Heart right ventricle (tissue), 16 donors: ENCODE measurements around the gene SLC35B2. TPM values are rescaled to one million over a fixed set of nuclear protein-coding genes. Genes with fewer than 3 reads are reported as not detected.

ENCODE experiments used
- ATAC-seq, 8 donors: fragments of 200-7000 bp; cut with Tn5 transposase; one replicate each; pipeline ENCODE4 v1.9.1; 2020; ENCODE audit warnings: mild to moderate bottlenecking in 8 of 8, moderate library complexity in 8 of 8, moderate number of reproducible peaks in 1 of 8
- DNase-seq, 2 donors: peaks; one replicate each; pipeline ENCODE4 v3.0.0-alpha.2; 2020
- H3K27ac ChIP-seq, 10 donors: fragments of 200-600 bp; sonication (generic) in 2 of 10; one replicate each; pipeline versions ENCODE4 v1.5.0 to v1.8.0; 2020 to 2022; ENCODE audit warnings: mild to moderate bottlenecking in 3 of 10
- H3K27me3 ChIP-seq, 7 donors: fragments of 200-600 bp; one replicate each; pipeline ENCODE4 v1.8.0; 2021 to 2022; ENCODE audit warnings: mild to moderate bottlenecking in 2 of 7
- H3K36me3 ChIP-seq, 9 donors: fragments of 200-600 bp; sonication (generic) in 1 of 9; one replicate each; pipeline versions ENCODE4 v1.5.0 to v1.8.0; 2020 to 2022; ENCODE audit warnings: mild to moderate bottlenecking in 2 of 9
- H3K4me1 ChIP-seq, 9 donors: fragments of 200-600 bp; sonication (generic) in 1 of 9; one replicate each; pipeline versions ENCODE4 v1.5.0 to v1.8.0; 2020 to 2022; ENCODE audit warnings: mild to moderate bottlenecking in 4 of 9
- H3K4me3 ChIP-seq, 10 donors: fragments of 200-600 bp; sonication (generic) in 2 of 10; one replicate each; pipeline versions ENCODE4 v1.5.0 to v1.8.0; 2020 to 2022; ENCODE audit warnings: mild to moderate bottlenecking in 7 of 10, moderate library complexity in 2 of 10
- H3K9me3 ChIP-seq, 11 donors: fragments of 200-600 bp in 10 of 11; sonication (generic) in 2 of 11; one replicate each; pipeline versions ENCODE4 v1.5.0 to v1.8.0; 2013 to 2022; ENCODE audit warnings: mild to moderate bottlenecking in 2 of 11, control low read depth in 1 of 11, moderate library complexity in 1 of 11
- WGBS, 2 donors: extraction: QIAGEN DNeasy Blood & Tissue Kit; methylation state at CpG; one replicate each; pipeline ENCODE4 v1.1.7; 2013; ENCODE audit warnings: inconsistent platforms in 1 of 2; 5-methylcytosine and 5-hydroxymethylcytosine counted together
- intact Hi-C, 10 donors: fragments of 100-400 bp; cut with DNase I; formaldehyde crosslinking; loops; one replicate each; pipeline versions ENCODE4 v1.11.1 to v1.14.2; 2022
- polyA plus RNA-seq, 2 donors: library from polyadenylated mRNA; stranded (reverse); fragments of 200-250 nt; gene quantifications; one replicate each; pipeline ENCODE4 v1.2.3, GENCODE V29; 2013
- total RNA-seq, 10 donors: library from RNA; stranded (reverse); fragmentation: NEBNext Ultra II Directional in 3 of 10; extraction: Animal tissue kit (Norgen Biotek cat#: 25700) in 3 of 10; gene quantifications; one replicate each; pipeline versions ENCODE4 v1.2.1 to v1.2.4, GENCODE V29; 2021 to 2023
- TF ChIP-seq, protein P1 (sequence below), 9 donors: fragments of 200-600 bp; sonication (generic) in 2 of 9; IDR thresholded peaks; one replicate each; pipeline versions ENCODE4 v1.5.0 to v1.8.0; 2021 to 2022; ENCODE audit warnings: antibody characterized with exemption in 9 of 9, mild to moderate bottlenecking in 5 of 9, moderate library complexity in 1 of 9
- donor health status: Arrhythmogenic right ventricular cardiomyopathy.
- donor health status: ischemic (EF 13 %, LVEDD 7.1; RV severe dilation, severe dysfunction).
- donor health status: healthy with polysubstance abuse.
- donor health status: DM: no; HTN: yes; CAD: no.
- donor health status: DM: no; HTN: no; CAD: no.
- donor health status: ischemic (EF 25% LVEDD 6.9; RV normal size, moderate dysfunction).
- donor health status: ischemic (EF 25% LVEDD 5.7; RV mildly dilated, moderate dysfunction).
- donor health status: healthy.
- donor health status: DM: yes; HTN: yes; CAD: no.
- donor health status: Ischemic cardiomyopathy.
- donor health status: ischemic (EF 35%, LVEDD 5.7; RV mildly dilated, moderate dysfunction).
- donor health status: nonischemic (EF 11% LVEDD 7.7; RV severe dilation, severe dysfunction).
- donor health status: DM: yes; HTN: yes; CAD: no.
- donor health status: PGD.
- donor health status: ischemic (EF 29% LVEDD 5.4; RV normal size, mild dysfunction).
- donor health status: nonischemic (EF 23%, LVEDD 6.1; RV moderate dilation, normal function).

Gene SLC35B2
- total and polyA plus RNA-seq, 12 donors = 9.1 to 29.8 (median 23.7) TPM

DNA sequence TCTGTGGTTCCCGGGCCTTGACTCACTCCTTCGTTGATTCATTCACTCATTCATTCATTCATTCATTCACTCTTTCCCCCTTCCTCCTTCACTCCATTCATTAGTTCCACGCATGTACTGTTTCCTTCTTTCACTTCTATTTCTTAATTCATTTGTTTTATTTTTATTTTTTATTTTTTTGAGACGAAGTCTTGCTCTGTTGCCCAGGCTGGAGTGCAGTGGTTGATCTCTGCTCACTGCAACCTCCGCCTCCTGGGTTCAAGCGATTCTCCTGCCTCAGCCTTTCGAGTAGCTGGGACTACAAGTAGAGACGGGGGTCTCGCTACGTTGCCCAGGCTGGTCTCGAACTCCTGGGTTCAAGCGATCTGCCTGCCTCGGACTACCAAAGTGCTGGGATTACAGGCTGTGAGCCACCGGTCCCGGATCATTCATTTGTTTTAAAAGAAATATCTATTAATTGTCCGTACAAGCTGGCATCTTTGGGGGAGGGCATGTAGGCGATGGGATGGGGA lies 8.4 kb upstream of the SLC35B2 start:
- Histone ChIP-seq H3K27me3 (peaks cover 10 to 32% (median 19%) of the 10 kb centered on the region in 7 donors), H3K4me3 (peak overlapping the region in 9 of 10 donors; percentile 67 to 98 (median 85)), H3K27ac (peak overlapping the region in 5 of 10 donors; percentile 63 to 93 (median 78)), H3K4me1 (peaks cover 18 to 46% (median 29%) of the 10 kb centered on the region in 9 donors), H3K9me3 (no peaks in the 10 kb centered on the region), H3K36me3 (peaks cover 0 to 20% (median 0%) of the 10 kb centered on the region in 9 donors)
- ATAC-seq (no peak), DNase-seq (no peak)
- TF ChIP-seq, protein P1, sequence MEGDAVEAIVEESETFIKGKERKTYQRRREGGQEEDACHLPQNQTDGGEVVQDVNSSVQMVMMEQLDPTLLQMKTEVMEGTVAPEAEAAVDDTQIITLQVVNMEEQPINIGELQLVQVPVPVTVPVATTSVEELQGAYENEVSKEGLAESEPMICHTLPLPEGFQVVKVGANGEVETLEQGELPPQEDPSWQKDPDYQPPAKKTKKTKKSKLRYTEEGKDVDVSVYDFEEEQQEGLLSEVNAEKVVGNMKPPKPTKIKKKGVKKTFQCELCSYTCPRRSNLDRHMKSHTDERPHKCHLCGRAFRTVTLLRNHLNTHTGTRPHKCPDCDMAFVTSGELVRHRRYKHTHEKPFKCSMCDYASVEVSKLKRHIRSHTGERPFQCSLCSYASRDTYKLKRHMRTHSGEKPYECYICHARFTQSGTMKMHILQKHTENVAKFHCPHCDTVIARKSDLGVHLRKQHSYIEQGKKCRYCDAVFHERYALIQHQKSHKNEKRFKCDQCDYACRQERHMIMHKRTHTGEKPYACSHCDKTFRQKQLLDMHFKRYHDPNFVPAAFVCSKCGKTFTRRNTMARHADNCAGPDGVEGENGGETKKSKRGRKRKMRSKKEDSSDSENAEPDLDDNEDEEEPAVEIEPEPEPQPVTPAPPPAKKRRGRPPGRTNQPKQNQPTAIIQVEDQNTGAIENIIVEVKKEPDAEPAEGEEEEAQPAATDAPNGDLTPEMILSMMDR (IDR thresholded peaks at IDR 0.05) = no peak
- 68 to 70% methylated on average over 17 of the region's 17 CpGs for WGBS, 2 donors
- intact Hi-C loops = loop anchor here in 5 of 10 donors (2.0 to 10.0 kb wide), 6 partner anchors 37 to 168 kb away; partner anchors contain the start of gene AARS2 (in 1 of the 5)

DNA sequence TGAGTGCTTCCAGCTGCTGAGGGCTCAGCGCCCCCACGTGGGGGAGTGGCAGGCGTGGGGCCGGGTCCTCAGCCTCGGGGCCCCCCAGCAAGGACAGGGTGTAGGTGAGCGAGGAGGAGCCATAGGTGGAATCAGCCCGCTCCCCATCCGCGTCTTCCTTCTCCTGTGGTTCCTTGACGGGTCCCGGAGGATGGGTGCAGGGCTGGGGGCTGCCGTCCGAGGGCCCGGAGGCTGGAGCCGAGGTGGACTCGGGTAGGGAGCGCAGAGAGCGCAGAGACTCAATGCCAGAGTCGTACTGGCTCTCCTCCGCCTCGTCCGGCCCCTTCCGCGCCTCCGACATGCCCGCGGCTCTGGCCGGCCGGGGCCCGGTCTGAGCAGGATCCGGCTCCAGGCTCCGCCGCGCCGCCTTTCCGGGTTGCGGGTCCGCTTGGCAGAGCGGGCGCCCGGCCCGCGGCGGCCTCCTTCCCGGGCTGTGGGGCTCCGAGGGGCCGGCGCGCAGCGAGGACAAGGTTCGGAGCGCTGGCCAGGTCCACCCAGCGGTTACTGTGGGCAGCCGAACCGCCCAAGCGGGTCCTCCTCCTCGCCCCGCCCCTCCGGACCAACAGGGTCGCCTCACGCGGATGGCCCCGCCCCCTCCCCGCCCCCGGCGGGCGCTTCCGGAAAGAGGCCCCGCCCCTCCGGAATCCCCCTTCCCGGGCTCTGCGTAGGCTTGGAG lies 7.8 kb upstream of the SLC35B2 start, which contains the start of gene NFKBIE:
Gene NFKBIE, minus strand, starts transcription at position 545 of the 715 bp plus-strand sequence. Its CDS starts 205 bp downstream, at position 340.
- Histone ChIP-seq H3K27ac (peak within 1 kb of the TSS; percentile 34 to 93 (median 76)), H3K27me3 (peaks cover 5 to 27% (median 15%) of the 10 kb centered on the region in 7 donors), H3K36me3 (peaks cover 0 to 24% (median 0%) of the 10 kb centered on the region in 9 donors), H3K9me3 (no peaks in the 10 kb centered on the region), H3K4me1 (peaks cover 18 to 46% (median 28%) of the 10 kb centered on the region in 9 donors), H3K4me3 (peak within 1 kb of the TSS; percentile 66 to 98 (median 82))
- intact Hi-C loops = loop anchor here in 5 of 10 donors (5.0 to 10.0 kb wide), 5 partner anchors 37 to 168 kb away; partner anchors contain the start of gene AARS2 (in 1 of the 5)
- TF ChIP-seq, protein P1 (IDR thresholded peaks at IDR 0.05) = peak in 7 of 9 donors; percentile 16 to 38 (median 35)
- peak; percentile 95 to 97 for DNase-seq
- peak; percentile 89 to 95 (median 94) for ATAC-seq
- WGBS, 2 donors = 0 to 1% methylated on average over 53 to 72 of the region's 72 CpGs

DNA sequence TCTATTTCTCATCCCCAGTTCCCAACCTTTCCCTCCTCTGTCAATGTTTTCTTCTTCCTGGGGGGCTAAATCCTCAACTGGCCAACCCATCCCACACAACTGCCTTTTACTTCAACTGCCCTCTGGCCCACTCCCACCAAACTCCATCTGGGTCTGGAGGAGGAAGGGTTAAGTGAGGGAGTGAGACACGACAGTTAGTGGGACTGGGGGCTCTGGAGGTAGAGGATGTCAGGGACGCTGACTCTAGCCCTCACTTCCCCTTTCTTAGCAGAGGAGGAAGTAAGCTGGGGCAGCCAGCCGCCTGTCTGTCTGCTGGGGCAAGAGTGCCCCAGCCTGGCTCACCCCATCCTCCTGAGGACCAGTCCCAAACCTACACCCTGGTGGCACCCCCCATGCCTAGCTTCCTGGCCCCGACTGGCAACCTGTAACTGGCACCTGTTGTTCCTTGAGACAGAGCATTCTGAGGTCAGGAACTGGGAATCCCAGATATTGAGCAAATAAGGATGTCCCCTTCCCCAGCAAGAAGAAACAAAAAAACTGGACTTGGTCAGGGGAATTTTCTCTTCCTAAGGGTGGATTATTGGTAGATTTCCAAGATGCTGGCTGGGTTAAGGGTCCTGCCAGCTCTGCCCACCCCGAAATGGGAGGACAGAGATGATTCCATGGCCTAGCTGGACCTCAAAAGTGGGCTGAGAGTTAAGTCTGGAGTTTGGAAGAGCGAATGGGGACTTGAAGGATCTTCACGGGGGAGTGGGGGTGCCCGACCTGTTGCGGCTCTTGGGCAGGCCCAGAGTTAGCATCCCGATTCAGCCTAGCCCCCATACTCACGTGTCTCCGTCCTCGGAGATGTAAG lies 7.1 kb upstream of the SLC35B2 start:
- intact Hi-C loops = loop anchor here in 5 of 10 donors (5.0 to 10.0 kb wide), 5 partner anchors 38 to 167 kb away; partner anchors contain the start of gene AARS2 (in 1 of the 5)
- peak in 1 of 2 donors; percentile 42 for DNase-seq

More for the DNA sequence above, 7.1 kb upstream of the SLC35B2 start:
- Histone ChIP-seq H3K4me1 (peaks cover 18 to 46% (median 28%) of the 10 kb centered on the region in 9 donors), H3K36me3 (peaks cover 0 to 32% (median 0%) of the 10 kb centered on the region in 9 donors), H3K4me3 (peak overlapping the region; percentile 66 to 98 (median 82)), H3K9me3 (no peaks in the 10 kb centered on the region), H3K27me3 (peaks cover 0 to 19% (median 12%) of the 10 kb centered on the region in 7 donors), H3K27ac (peak overlapping the region in 9 of 10 donors; percentile 63 to 93 (median 78))
- ATAC-seq = peak in 4 of 8 donors; percentile 9 to 41 (median 26)
- TF ChIP-seq, protein P1 (IDR thresholded peaks at IDR 0.05) = no peak
- WGBS, 2 donors = 13 to 14% methylated on average over 13 of the region's 13 CpGs
